Left cardiac atrium (tissue), 4 donors: Measurements from ENCODE around the gene PLP2. TPM values are rescaled to one million over a fixed set of nuclear protein-coding genes. Genes with fewer than 3 reads are reported as not detected.
"Not testable (repeated sequence)": the region's sequence is repeated elsewhere in the genome, so short reads cannot be mapped to it uniquely, and the experiment has no call there.

Experiments
- ATAC-seq, 2 donors: fragments of 200-7000 bp; cut with Tn5 transposase; one replicate each; pipeline ENCODE4 v1.9.1; 2020; ENCODE audit warnings: mild to moderate bottlenecking in 2 of 2, moderate library complexity in 2 of 2
- DNase-seq: peaks from one replicate; pipeline ENCODE4 v3.0.0-alpha.2; 2020
- intact Hi-C, 2 donors: fragments of 100-400 bp; cut with DNase I; formaldehyde crosslinking; loops; one replicate each; pipeline versions ENCODE4 v1.14.1 to v1.15.1; 2022 to 2023
- total RNA-seq, 2 donors: library from RNA; stranded (reverse); fragmentation: NEBNext Ultra II Directional; extraction: Animal tissue kit (Norgen Biotek cat#: 25700); gene quantifications; one replicate each; pipeline ENCODE4 v1.2.1, GENCODE V29; 2021
- donor health status: DM: no; HTN: yes; CAD: no.
- donor health status: DM: no; HTN: yes; CAD: no; lungs with severe emphysema.
- donor health status: DM: yes; HTN: yes; CAD: no.
- donor health status: Dilated cardiomyopathy.

The PLP2 gene
- total RNA-seq, 2 donors from 2014 or later: 97.5 to 114 TPM

GRCh38 chrX:49160908-49161307 lies 10.8 kb upstream of the PLP2 start:
- ATAC-seq (no peak), DNase-seq (no peak)
- intact Hi-C loops: no loop called here

GRCh38 chrX:49161632-49162031 lies 10.1 kb upstream of the PLP2 start:
- DNase-seq (no peak), ATAC-seq (no peak)
- intact Hi-C loops: no loop called here

GRCh38 chrX:49162620-49163019 lies 9.1 kb upstream of the PLP2 start, which contains the start of gene MAGIX:
Gene MAGIX (plus strand): TSS chrX:49162758. CDS start chrX:49162890, 132 bp downstream.
- DNase-seq (peak; percentile 24), ATAC-seq (no peak)
- intact Hi-C loops: no loop called here

GRCh38 chrX:49163555-49164419 lies 7.9 kb upstream of the PLP2 start:
- DNase-seq (peak; percentile 90), ATAC-seq (peak; percentile 74 to 76)
- intact Hi-C loops: no loop called here

- intact Hi-C loops: no loop called here
- ATAC-seq: no peak
- DNase-seq: no peak
Measured at GRCh38 chrX:49164589-49165360, 6.9 kb upstream of the PLP2 start.

GRCh38 chrX:49165901-49166881 lies 5.5 kb upstream of the PLP2 start:
- intact Hi-C loops: no loop called here
- ATAC-seq (peak; percentile 44 to 46), DNase-seq (peak; percentile 83)

GRCh38 chrX:49166914-49167739 lies 4.6 kb upstream of the PLP2 start:
- ATAC-seq (peak; percentile 44 to 61), DNase-seq (peak; percentile 80)
- intact Hi-C loops: no loop called here

- intact Hi-C loops: no loop called here
- DNase-seq: no peak
- no peak for ATAC-seq
Measured at GRCh38 chrX:49167740-49168108, 4.0 kb upstream of the PLP2 start.

GRCh38 chrX:49172280-49172780 lies 632 bp downstream of the PLP2 start:
- peak; percentile 74 to 84 for ATAC-seq
- intact Hi-C loops: no loop called here
- peak; percentile 77 for DNase-seq

- intact Hi-C loops, ATAC-seq, DNase-seq: not testable (repeated sequence)
Measured at GRCh38 chrX:49173544-49173943, 1.8 kb downstream of the PLP2 start.

GRCh38 chrX:49174723-49175122 lies 3.0 kb downstream of the PLP2 start:
- DNase-seq: no peak
- intact Hi-C loops: no loop called here
- ATAC-seq: no peak

- ATAC-seq: no peak
- DNase-seq: no peak
- intact Hi-C loops: no loop called here
Measured at GRCh38 chrX:49175435-49176274, 4.0 kb downstream of the PLP2 start.

GRCh38 chrX:49176421-49177326 lies 5.0 kb downstream of the PLP2 start:
- DNase-seq (no peak), ATAC-seq (peak; percentile 4 to 39)
- intact Hi-C loops: no loop called here

- ATAC-seq (peak in 1 of 2 donors; percentile 8), DNase-seq (no peak)
- intact Hi-C loops: no loop called here
Measured at GRCh38 chrX:49177338-49177833, 5.7 kb downstream of the PLP2 start.

GRCh38 chrX:49177873-49178480 lies 6.3 kb downstream of the PLP2 start:
- intact Hi-C loops: no loop called here
- DNase-seq (no peak), ATAC-seq (peak in 1 of 2 donors; percentile 7)

GRCh38 chrX:49178537-49178936 lies 6.8 kb downstream of the PLP2 start:
- peak in 1 of 2 donors; percentile 2 for ATAC-seq
- intact Hi-C loops: no loop called here
- no peak for DNase-seq
